GM21528 (cell line): ENCODE results near the gene ZBTB38.

Experiments used
- ATAC-seq: cut with Tn5 transposase; IDR thresholded peaks from one replicate; pipeline ENCODE4 v1.9.1; 2021; ENCODE audit warnings: mild to moderate bottlenecking, moderate library complexity; ENCODE audit not compliant: unreplicated experiment, low FRiP score

The ZBTB38 gene

GRCh38 chr3:141337991-141338390 lies 30.3 kb upstream of the ZBTB38 start:
- ATAC-seq: no peak

GRCh38 chr3:141338881-141339280 lies 29.4 kb upstream of the ZBTB38 start:
- ATAC-seq: no peak

- ATAC-seq: no peak
Measured at GRCh38 chr3:141341536-141341935, 26.8 kb upstream of the ZBTB38 start.

- no peak for ATAC-seq
Measured at GRCh38 chr3:141342386-141342785, 25.9 kb upstream of the ZBTB38 start.

GRCh38 chr3:141343077-141343476 lies 25.2 kb upstream of the ZBTB38 start:
- ATAC-seq: no peak

GRCh38 chr3:141343865-141344271 lies 24.4 kb upstream of the ZBTB38 start:
- no peak for ATAC-seq

GRCh38 chr3:141345528-141345927 lies 22.8 kb upstream of the ZBTB38 start:
- no peak for ATAC-seq

GRCh38 chr3:141346007-141346406 lies 22.3 kb upstream of the ZBTB38 start:
- no peak for ATAC-seq

GRCh38 chr3:141346418-141346817 lies 21.9 kb upstream of the ZBTB38 start:
- ATAC-seq: no peak

GRCh38 chr3:141346839-141347238 lies 21.5 kb upstream of the ZBTB38 start:
- no peak for ATAC-seq

GRCh38 chr3:141348837-141349236 lies 19.5 kb upstream of the ZBTB38 start:
- ATAC-seq: no peak

GRCh38 chr3:141349711-141350110 lies 18.6 kb upstream of the ZBTB38 start:
- no peak for ATAC-seq

- no peak for ATAC-seq
Measured at GRCh38 chr3:141350666-141351065, 17.6 kb upstream of the ZBTB38 start.

GRCh38 chr3:141352262-141352984 lies 15.9 kb upstream of the ZBTB38 start:
- ATAC-seq: no peak

- ATAC-seq: no peak
Measured at GRCh38 chr3:141353652-141354495, 14.4 kb upstream of the ZBTB38 start.

GRCh38 chr3:141354517-141354916 lies 13.8 kb upstream of the ZBTB38 start:
- ATAC-seq: no peak

GRCh38 chr3:141355242-141355641 lies 13.1 kb upstream of the ZBTB38 start:
- no peak for ATAC-seq

GRCh38 chr3:141356046-141356445 lies 12.3 kb upstream of the ZBTB38 start:
- no peak for ATAC-seq

GRCh38 chr3:141360888-141361598 lies 7.3 kb upstream of the ZBTB38 start:
- ATAC-seq: no peak

GRCh38 chr3:141362736-141363135 lies 5.6 kb upstream of the ZBTB38 start:
- ATAC-seq: no peak

- ATAC-seq: no peak
Measured at GRCh38 chr3:141365201-141365600, 3.1 kb upstream of the ZBTB38 start.
